ENCODE data around the gene SCIN. TPM values are rescaled to one million over a fixed set of nuclear protein-coding genes. Genes with fewer than 3 reads are reported as not detected.

SCIN gene
- total and polyA plus RNA-seq, 11 donors: 0.01 to 1.7 (median 0.87) TPM; not detected in 5

- intact Hi-C loops (cut with DNase I): no loop called here
- WGBS, 4 donors: 74 to 76% (median 75%) methylated on average over 7 of the region's 7 CpGs
- no peak overlapping the region for H3K27ac ChIP-seq
- TF ChIP-seq POLR2A (IDR thresholded peaks at IDR 0.05): no peak
- no peak for TF ChIP-seq CTCF (IDR thresholded peaks at IDR 0.05)
- no peak for DNase-seq
- H3K4me1 ChIP-seq: no peaks in the 10 kb centered on the region
- no peaks in the 10 kb centered on the region for H3K36me3 ChIP-seq
- H3K4me3 ChIP-seq: no peak overlapping the region
- no peaks in the 10 kb centered on the region for H3K27me3 ChIP-seq
- peaks cover 0 to 4% (median 0%) of the 10 kb centered on the region in 12 donors for H3K9me3 ChIP-seq
- no peak for ATAC-seq
Observed at GRCh38 chr7:12596225-12596790, 25.8 kb downstream of the SCIN start.

GRCh38 chr7:12601302-12601869 lies 30.9 kb downstream of the SCIN start:
- Histone ChIP-seq H3K36me3 (no peaks in the 10 kb centered on the region), H3K4me3 (no peak overlapping the region), H3K27me3 (no peaks in the 10 kb centered on the region), H3K4me1 (no peaks in the 10 kb centered on the region), H3K27ac (no peak overlapping the region), H3K9me3 (peaks cover 0 to 24% (median 8%) of the 10 kb centered on the region in 12 donors)
- no peak for DNase-seq
- intact Hi-C loops (cut with DNase I): no loop called here
- 62 to 72% (median 63%) methylated on average over 1 of the region's 1 CpG for WGBS, 4 donors
- no peak for TF ChIP-seq CTCF (IDR thresholded peaks at IDR 0.05)
- TF ChIP-seq POLR2A (IDR thresholded peaks at IDR 0.05): no peak
- no peak for ATAC-seq

- intact Hi-C loops (cut with DNase I): no loop called here
- no peaks in the 10 kb centered on the region for H3K27me3 ChIP-seq
- peaks cover 0 to 15% (median 6%) of the 10 kb centered on the region in 12 donors for H3K9me3 ChIP-seq
- H3K4me3 ChIP-seq: no peak overlapping the region
- no peaks in the 10 kb centered on the region for H3K4me1 ChIP-seq
- DNase-seq (no peak), ATAC-seq (no peak)
- H3K27ac ChIP-seq: no peak overlapping the region
- H3K36me3 ChIP-seq: no peaks in the 10 kb centered on the region
- TF ChIP-seq POLR2A (IDR thresholded peaks at IDR 0.05): no peak
- no peak for TF ChIP-seq CTCF (IDR thresholded peaks at IDR 0.05)
- 85 to 98% (median 91%) methylated on average over 1 of the region's 1 CpG for WGBS, 4 donors
Observed at GRCh38 chr7:12607134-12607533, 36.6 kb downstream of the SCIN start.

- H3K4me1 ChIP-seq: no peaks in the 10 kb centered on the region
- no peak overlapping the region for H3K27ac ChIP-seq
- intact Hi-C loops (cut with DNase I): no loop called here
- WGBS, 4 donors: 51 to 74% (median 67%) methylated on average over 1 of the region's 1 CpG
- H3K9me3 ChIP-seq: no peaks in the 10 kb centered on the region
- ATAC-seq: no peak
- H3K4me3 ChIP-seq: no peak overlapping the region
- no peak for TF ChIP-seq POLR2A (IDR thresholded peaks at IDR 0.05)
- no peak for TF ChIP-seq CTCF (IDR thresholded peaks at IDR 0.05)
- no peaks in the 10 kb centered on the region for H3K36me3 ChIP-seq
- no peaks in the 10 kb centered on the region for H3K27me3 ChIP-seq
- DNase-seq: no peak
Observed at GRCh38 chr7:12609561-12609960, 39.0 kb downstream of the SCIN start.
